ENCODE results near the gene MAST4. TPM values are rescaled to one million over a fixed set of nuclear protein-coding genes. Genes with fewer than 3 reads are reported as not detected.
A peak's percentile ranks its signal among the peaks of the same experiment; 100 is the strongest.

The MAST4 gene
- total and polyA plus RNA-seq, 2 donors: 17.0 to 18.8 TPM

GRCh38 chr5:66824476-66824875 is 228.3 kb downstream of the MAST4 start:
- Histone ChIP-seq H3K4me1 (ENCODE audit: control insufficient read depth in 2 of 2, insufficient read depth in 2 of 2, low read length in 2 of 2) (peaks cover 8 to 30% of the 10 kb centered on the region in 2 donors), H3K27ac (ENCODE audit: low read depth in 1 of 2, low read length in 1 of 2) (no peak overlapping the region), H3K9me3 (ENCODE audit: control insufficient read depth in 2 of 2, insufficient read depth in 1 of 2, low read length in 1 of 2) (no peaks in the 10 kb centered on the region), H3K36me3 (ENCODE audit: control insufficient read depth in 2 of 2, insufficient read depth in 2 of 2, low read length in 1 of 2) (no peaks in the 10 kb centered on the region), H3K27me3 (ENCODE audit: control insufficient read depth in 2 of 2, insufficient read depth in 1 of 2, low read length in 1 of 2) (no peaks in the 10 kb centered on the region), H3K4me3 (ENCODE audit: low read length in 2 of 2) (no peak overlapping the region)
- 96% methylated on average over 4 of the region's 4 CpGs for WGBS
- no peak for DNase-seq (ENCODE audit: low read depth in 6 of 9, low spot score in 9 of 9)

GRCh38 chr5:66826263-66826662 is 230.1 kb downstream of the MAST4 start:
- DNase-seq (ENCODE audit: low read depth in 6 of 9, low spot score in 9 of 9): no peak
- no peak overlapping the region for H3K27ac ChIP-seq (ENCODE audit: low read depth in 1 of 2, low read length in 1 of 2)
- H3K4me1 ChIP-seq (ENCODE audit: control insufficient read depth in 2 of 2, insufficient read depth in 2 of 2, low read length in 2 of 2): peaks cover 8 to 30% of the 10 kb centered on the region in 2 donors
- 98% methylated on average over 7 of the region's 7 CpGs for WGBS
- H3K27me3 ChIP-seq (ENCODE audit: control insufficient read depth in 2 of 2, insufficient read depth in 1 of 2, low read length in 1 of 2): no peaks in the 10 kb centered on the region
- no peaks in the 10 kb centered on the region for H3K36me3 ChIP-seq (ENCODE audit: control insufficient read depth in 2 of 2, insufficient read depth in 2 of 2, low read length in 1 of 2)
- no peaks in the 10 kb centered on the region for H3K9me3 ChIP-seq (ENCODE audit: control insufficient read depth in 2 of 2, insufficient read depth in 1 of 2, low read length in 1 of 2)
- H3K4me3 ChIP-seq (ENCODE audit: low read length in 2 of 2): no peak overlapping the region

- Histone ChIP-seq H3K4me3 (ENCODE audit: low read length in 2 of 2) (no peak overlapping the region), H3K36me3 (ENCODE audit: control insufficient read depth in 2 of 2, insufficient read depth in 2 of 2, low read length in 1 of 2) (no peaks in the 10 kb centered on the region), H3K27ac (ENCODE audit: low read depth in 1 of 2, low read length in 1 of 2) (no peak overlapping the region), H3K9me3 (ENCODE audit: control insufficient read depth in 2 of 2, insufficient read depth in 1 of 2, low read length in 1 of 2) (no peaks in the 10 kb centered on the region), H3K27me3 (ENCODE audit: control insufficient read depth in 2 of 2, insufficient read depth in 1 of 2, low read length in 1 of 2) (no peaks in the 10 kb centered on the region), H3K4me1 (ENCODE audit: control insufficient read depth in 2 of 2, insufficient read depth in 2 of 2, low read length in 2 of 2) (peaks cover 5 to 27% of the 10 kb centered on the region in 2 donors)
- no peak for DNase-seq (ENCODE audit: low read depth in 6 of 9, low spot score in 9 of 9)
- 73% methylated on average over 3 of the region's 3 CpGs for WGBS
Measured at GRCh38 chr5:66826696-66827095, 230.5 kb downstream of the MAST4 start.

GRCh38 chr5:66828046-66828547 is 231.9 kb downstream of the MAST4 start:
- Histone ChIP-seq H3K4me3 (ENCODE audit: low read length in 2 of 2) (peak overlapping the region; percentile 38 to 51), H3K4me1 (ENCODE audit: control insufficient read depth in 2 of 2, insufficient read depth in 2 of 2, low read length in 2 of 2) (peaks cover 4 to 18% of the 10 kb centered on the region in 2 donors), H3K36me3 (ENCODE audit: control insufficient read depth in 2 of 2, insufficient read depth in 2 of 2, low read length in 1 of 2) (no peaks in the 10 kb centered on the region), H3K9me3 (ENCODE audit: control insufficient read depth in 2 of 2, insufficient read depth in 1 of 2, low read length in 1 of 2) (no peaks in the 10 kb centered on the region), H3K27ac (ENCODE audit: low read depth in 1 of 2, low read length in 1 of 2) (peak overlapping the region; percentile 43 to 86), H3K27me3 (ENCODE audit: control insufficient read depth in 2 of 2, insufficient read depth in 1 of 2, low read length in 1 of 2) (no peaks in the 10 kb centered on the region)
- 14% methylated on average over 5 of the region's 5 CpGs for WGBS
- DNase-seq (ENCODE audit: low read depth in 6 of 9, low spot score in 9 of 9): peak in 5 of 9 donors; percentile 19 to 71 (median 49)

GRCh38 chr5:66828548-66829357 is 232.6 kb downstream of the MAST4 start:
- 4% methylated on average over 21 of the region's 21 CpGs for WGBS
- Histone ChIP-seq H3K36me3 (ENCODE audit: control insufficient read depth in 2 of 2, insufficient read depth in 2 of 2, low read length in 1 of 2) (no peaks in the 10 kb centered on the region), H3K9me3 (ENCODE audit: control insufficient read depth in 2 of 2, insufficient read depth in 1 of 2, low read length in 1 of 2) (no peaks in the 10 kb centered on the region), H3K27me3 (ENCODE audit: control insufficient read depth in 2 of 2, insufficient read depth in 1 of 2, low read length in 1 of 2) (no peaks in the 10 kb centered on the region), H3K4me3 (ENCODE audit: low read length in 2 of 2) (peak overlapping the region; percentile 38 to 51), H3K4me1 (ENCODE audit: control insufficient read depth in 2 of 2, insufficient read depth in 2 of 2, low read length in 2 of 2) (peaks cover 4 to 18% of the 10 kb centered on the region in 2 donors), H3K27ac (ENCODE audit: low read depth in 1 of 2, low read length in 1 of 2) (peak overlapping the region; percentile 68 to 86)
- DNase-seq (ENCODE audit: low read depth in 6 of 9, low spot score in 9 of 9): peak; percentile 43 to 86 (median 69)

GRCh38 chr5:66829358-66829674 is 233.1 kb downstream of the MAST4 start:
- Histone ChIP-seq H3K36me3 (ENCODE audit: control insufficient read depth in 2 of 2, insufficient read depth in 2 of 2, low read length in 1 of 2) (no peaks in the 10 kb centered on the region), H3K9me3 (ENCODE audit: control insufficient read depth in 2 of 2, insufficient read depth in 1 of 2, low read length in 1 of 2) (no peaks in the 10 kb centered on the region), H3K4me3 (ENCODE audit: low read length in 2 of 2) (peak overlapping the region; percentile 38 to 51), H3K27ac (ENCODE audit: low read depth in 1 of 2, low read length in 1 of 2) (peak overlapping the region; percentile 68 to 86), H3K4me1 (ENCODE audit: control insufficient read depth in 2 of 2, insufficient read depth in 2 of 2, low read length in 2 of 2) (peaks cover 4 to 18% of the 10 kb centered on the region in 2 donors), H3K27me3 (ENCODE audit: control insufficient read depth in 2 of 2, insufficient read depth in 1 of 2, low read length in 1 of 2) (no peaks in the 10 kb centered on the region)
- peak in 1 of 9 donors; percentile 25 for DNase-seq (ENCODE audit: low read depth in 6 of 9, low spot score in 9 of 9)

GRCh38 chr5:66829826-66830225 is 233.6 kb downstream of the MAST4 start:
- no peak for DNase-seq (ENCODE audit: low read depth in 6 of 9, low spot score in 9 of 9)
- peak overlapping the region in 1 of 2 donors; percentile 21 for H3K27ac ChIP-seq (ENCODE audit: low read depth in 1 of 2, low read length in 1 of 2)
- WGBS: 55% methylated on average over 2 of the region's 2 CpGs

GRCh38 chr5:66830636-66831035 is 234.4 kb downstream of the MAST4 start:
- 54% methylated on average over 1 of the region's 1 CpG for WGBS
- H3K36me3 ChIP-seq (ENCODE audit: control insufficient read depth in 2 of 2, insufficient read depth in 2 of 2, low read length in 1 of 2): no peaks in the 10 kb centered on the region
- H3K9me3 ChIP-seq (ENCODE audit: control insufficient read depth in 2 of 2, insufficient read depth in 1 of 2, low read length in 1 of 2): no peaks in the 10 kb centered on the region
- H3K27me3 ChIP-seq (ENCODE audit: control insufficient read depth in 2 of 2, insufficient read depth in 1 of 2, low read length in 1 of 2): no peaks in the 10 kb centered on the region
- H3K4me1 ChIP-seq (ENCODE audit: control insufficient read depth in 2 of 2, insufficient read depth in 2 of 2, low read length in 2 of 2): peaks cover 4 to 18% of the 10 kb centered on the region in 2 donors
- no peak for DNase-seq (ENCODE audit: low read depth in 6 of 9, low spot score in 9 of 9)
- no peak overlapping the region for H3K27ac ChIP-seq (ENCODE audit: low read depth in 1 of 2, low read length in 1 of 2)
- H3K4me3 ChIP-seq (ENCODE audit: low read length in 2 of 2): no peak overlapping the region

More at GRCh38 chr5:66829826-66830225, 233.6 kb downstream of the MAST4 start:
- Histone ChIP-seq H3K4me1 (ENCODE audit: control insufficient read depth in 2 of 2, insufficient read depth in 2 of 2, low read length in 2 of 2) (peaks cover 4 to 18% of the 10 kb centered on the region in 2 donors), H3K4me3 (ENCODE audit: low read length in 2 of 2) (no peak overlapping the region), H3K27me3 (ENCODE audit: control insufficient read depth in 2 of 2, insufficient read depth in 1 of 2, low read length in 1 of 2) (no peaks in the 10 kb centered on the region), H3K9me3 (ENCODE audit: control insufficient read depth in 2 of 2, insufficient read depth in 1 of 2, low read length in 1 of 2) (no peaks in the 10 kb centered on the region), H3K36me3 (ENCODE audit: control insufficient read depth in 2 of 2, insufficient read depth in 2 of 2, low read length in 1 of 2) (no peaks in the 10 kb centered on the region)

GRCh38 chr5:66839636-66840185 is 243.5 kb downstream of the MAST4 start:
- DNase-seq (ENCODE audit: low read depth in 6 of 9, low spot score in 9 of 9): no peak
- H3K36me3 ChIP-seq (ENCODE audit: control insufficient read depth in 2 of 2, insufficient read depth in 2 of 2, low read length in 1 of 2): no peaks in the 10 kb centered on the region
- no peak overlapping the region for H3K4me3 ChIP-seq (ENCODE audit: low read length in 2 of 2)
- H3K27ac ChIP-seq (ENCODE audit: low read depth in 1 of 2, low read length in 1 of 2): no peak overlapping the region
- no peaks in the 10 kb centered on the region for H3K27me3 ChIP-seq (ENCODE audit: control insufficient read depth in 2 of 2, insufficient read depth in 1 of 2, low read length in 1 of 2)
- H3K9me3 ChIP-seq (ENCODE audit: control insufficient read depth in 2 of 2, insufficient read depth in 1 of 2, low read length in 1 of 2): no peaks in the 10 kb centered on the region
- H3K4me1 ChIP-seq (ENCODE audit: control insufficient read depth in 2 of 2, insufficient read depth in 2 of 2, low read length in 2 of 2): no peaks in the 10 kb centered on the region
- WGBS: 94% methylated on average over 3 of the region's 3 CpGs
